Prostate gland (tissue), 2 donors: ENCODE data around the gene TSR3.

Source experiments
- POLR2A ChIP-seq: fragments of 450-650 bp; IDR thresholded peaks from one replicate; pipeline ENCODE4 v1.6.1; 2016; ENCODE audit warnings: antibody characterized with exemption, mild to moderate bottlenecking
- POLR2AphosphoS5 ChIP-seq: sonication (generic); formaldehyde crosslinking; IDR thresholded peaks from one replicate; pipeline ENCODE4 v1.6.1; 2017; ENCODE audit warnings: antibody characterized with exemption
- TF ChIP-seq, protein P1 (sequence below), 4 experiments: fragments of 200-600 bp in 2 of 4; fragments of 450-650 bp in 2 of 4; sonication (generic) in 2 of 4; IDR thresholded peaks; 1 replicate in 3 of 4; 2 replicates in 1 of 4; pipeline ENCODE4 v1.5.1; 2016 to 2019; ENCODE audit warnings: antibody characterized with exemption in 4 of 4, mild to moderate bottlenecking in 2 of 4, moderate library complexity in 2 of 4

DNA sequence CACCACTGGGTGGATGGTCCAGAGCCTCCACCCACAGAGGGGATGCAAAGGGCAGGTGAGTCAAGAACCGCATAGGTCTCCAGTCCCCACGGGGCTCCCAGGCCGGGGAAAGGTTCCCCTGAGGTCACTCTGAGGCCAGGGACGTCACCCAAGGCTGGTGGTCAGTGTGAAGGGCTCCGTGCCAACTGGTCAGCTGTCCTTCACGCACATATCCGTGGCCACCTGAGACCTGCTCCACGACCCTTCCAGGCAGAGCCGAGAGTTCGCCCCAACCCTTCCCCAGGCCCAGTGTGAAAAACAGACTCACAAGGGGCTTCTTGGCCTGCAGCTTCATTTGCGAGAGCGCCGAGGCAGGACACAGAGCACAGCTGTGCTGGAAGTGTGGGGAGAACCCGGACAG is 2.8 kb downstream of the TSR3 start:
- TF ChIP-seq, protein P1, sequence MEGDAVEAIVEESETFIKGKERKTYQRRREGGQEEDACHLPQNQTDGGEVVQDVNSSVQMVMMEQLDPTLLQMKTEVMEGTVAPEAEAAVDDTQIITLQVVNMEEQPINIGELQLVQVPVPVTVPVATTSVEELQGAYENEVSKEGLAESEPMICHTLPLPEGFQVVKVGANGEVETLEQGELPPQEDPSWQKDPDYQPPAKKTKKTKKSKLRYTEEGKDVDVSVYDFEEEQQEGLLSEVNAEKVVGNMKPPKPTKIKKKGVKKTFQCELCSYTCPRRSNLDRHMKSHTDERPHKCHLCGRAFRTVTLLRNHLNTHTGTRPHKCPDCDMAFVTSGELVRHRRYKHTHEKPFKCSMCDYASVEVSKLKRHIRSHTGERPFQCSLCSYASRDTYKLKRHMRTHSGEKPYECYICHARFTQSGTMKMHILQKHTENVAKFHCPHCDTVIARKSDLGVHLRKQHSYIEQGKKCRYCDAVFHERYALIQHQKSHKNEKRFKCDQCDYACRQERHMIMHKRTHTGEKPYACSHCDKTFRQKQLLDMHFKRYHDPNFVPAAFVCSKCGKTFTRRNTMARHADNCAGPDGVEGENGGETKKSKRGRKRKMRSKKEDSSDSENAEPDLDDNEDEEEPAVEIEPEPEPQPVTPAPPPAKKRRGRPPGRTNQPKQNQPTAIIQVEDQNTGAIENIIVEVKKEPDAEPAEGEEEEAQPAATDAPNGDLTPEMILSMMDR (IDR thresholded peaks at IDR 0.05) = no peak
- TF ChIP-seq POLR2A = no peak
- TF ChIP-seq POLR2AphosphoS5 = no peak
